ENCODE results near the gene ADAMTS10.
"Not testable (repeated sequence)": the region's sequence is repeated elsewhere in the genome, so short reads cannot be mapped to it uniquely, and the experiment has no call there.

Gene ADAMTS10

GRCh38 chr19:8629184-8629583 is 18.7 kb upstream of the ADAMTS10 start:
- in situ Hi-C loops (cut with HindIII; ENCODE audit: low sequenced_read_pairs): no loop called here

GRCh38 chr19:8626842-8627241 is 16.3 kb upstream of the ADAMTS10 start:
- in situ Hi-C loops (cut with HindIII; ENCODE audit: low sequenced_read_pairs): no loop called here

GRCh38 chr19:8622886-8623285 is 12.4 kb upstream of the ADAMTS10 start:
- in situ Hi-C loops (cut with HindIII; ENCODE audit: low sequenced_read_pairs): not testable (repeated sequence)

- in situ Hi-C loops (cut with HindIII; ENCODE audit: low sequenced_read_pairs): no loop called here
Measured at GRCh38 chr19:8618751-8619150, 8.2 kb upstream of the ADAMTS10 start.

- in situ Hi-C loops (cut with HindIII; ENCODE audit: low sequenced_read_pairs): no loop called here
Measured at GRCh38 chr19:8617984-8618383, 7.5 kb upstream of the ADAMTS10 start.

GRCh38 chr19:8617325-8617724 is 6.8 kb upstream of the ADAMTS10 start:
- in situ Hi-C loops (cut with HindIII; ENCODE audit: low sequenced_read_pairs): not testable (repeated sequence)

GRCh38 chr19:8616861-8617260 is 6.3 kb upstream of the ADAMTS10 start:
- in situ Hi-C loops (cut with HindIII; ENCODE audit: low sequenced_read_pairs): no loop called here

- in situ Hi-C loops (cut with HindIII; ENCODE audit: low sequenced_read_pairs): no loop called here
Measured at GRCh38 chr19:8615813-8616596, 5.5 kb upstream of the ADAMTS10 start.

- in situ Hi-C loops (cut with HindIII; ENCODE audit: low sequenced_read_pairs): no loop called here
Measured at GRCh38 chr19:8615024-8615423, 4.5 kb upstream of the ADAMTS10 start.

GRCh38 chr19:8614455-8614854 is 3.9 kb upstream of the ADAMTS10 start:
- in situ Hi-C loops (cut with HindIII; ENCODE audit: low sequenced_read_pairs): no loop called here

- in situ Hi-C loops (cut with HindIII; ENCODE audit: low sequenced_read_pairs): no loop called here
Measured at GRCh38 chr19:8612807-8613171, 2.3 kb upstream of the ADAMTS10 start.

- in situ Hi-C loops (cut with HindIII; ENCODE audit: low sequenced_read_pairs): no loop called here
Measured at GRCh38 chr19:8611877-8612806, 1.6 kb upstream of the ADAMTS10 start.

- in situ Hi-C loops (cut with HindIII; ENCODE audit: low sequenced_read_pairs): no loop called here
Measured at GRCh38 chr19:8611391-8611876, 919 bp upstream of the ADAMTS10 start.

- in situ Hi-C loops (cut with HindIII; ENCODE audit: low sequenced_read_pairs): no loop called here
Measured at GRCh38 chr19:8610936-8611300, 403 bp upstream of the ADAMTS10 start.

- in situ Hi-C loops (cut with HindIII; ENCODE audit: low sequenced_read_pairs): loop anchor here (5.0 kb wide), 1 partner anchor 48 kb away; no protein-coding TSS in a partner anchor
Measured at GRCh38 chr19:8609279-8610040, 1.1 kb downstream of the ADAMTS10 start.

GRCh38 chr19:8608941-8609278 is 1.6 kb downstream of the ADAMTS10 start:
- in situ Hi-C loops (cut with HindIII; ENCODE audit: low sequenced_read_pairs): loop anchor here (5.0 kb wide), 1 partner anchor 48 kb away; no protein-coding TSS in a partner anchor

- in situ Hi-C loops (cut with HindIII; ENCODE audit: low sequenced_read_pairs): loop anchor here (5.0 kb wide), 1 partner anchor 50 kb away; no protein-coding TSS in a partner anchor
Measured at GRCh38 chr19:8607386-8607785, 3.1 kb downstream of the ADAMTS10 start.

GRCh38 chr19:8605514-8605913 is 5.0 kb downstream of the ADAMTS10 start:
- in situ Hi-C loops (cut with HindIII; ENCODE audit: low sequenced_read_pairs): loop anchor here (5.0 kb wide), 1 partner anchor 52 kb away; no protein-coding TSS in a partner anchor

- in situ Hi-C loops (cut with HindIII; ENCODE audit: low sequenced_read_pairs): no loop called here
Measured at GRCh38 chr19:8601796-8602195, 8.7 kb downstream of the ADAMTS10 start.

GRCh38 chr19:8600816-8601215 is 9.7 kb downstream of the ADAMTS10 start:
- in situ Hi-C loops (cut with HindIII; ENCODE audit: low sequenced_read_pairs): no loop called here

- in situ Hi-C loops (cut with HindIII; ENCODE audit: low sequenced_read_pairs): no loop called here
Measured at GRCh38 chr19:8600064-8600463, 10.5 kb downstream of the ADAMTS10 start.

All from endothelial cell of hepatic sinusoid (primary cell).